ENCODE data around the gene MAML1.

Gene MAML1

DNA sequence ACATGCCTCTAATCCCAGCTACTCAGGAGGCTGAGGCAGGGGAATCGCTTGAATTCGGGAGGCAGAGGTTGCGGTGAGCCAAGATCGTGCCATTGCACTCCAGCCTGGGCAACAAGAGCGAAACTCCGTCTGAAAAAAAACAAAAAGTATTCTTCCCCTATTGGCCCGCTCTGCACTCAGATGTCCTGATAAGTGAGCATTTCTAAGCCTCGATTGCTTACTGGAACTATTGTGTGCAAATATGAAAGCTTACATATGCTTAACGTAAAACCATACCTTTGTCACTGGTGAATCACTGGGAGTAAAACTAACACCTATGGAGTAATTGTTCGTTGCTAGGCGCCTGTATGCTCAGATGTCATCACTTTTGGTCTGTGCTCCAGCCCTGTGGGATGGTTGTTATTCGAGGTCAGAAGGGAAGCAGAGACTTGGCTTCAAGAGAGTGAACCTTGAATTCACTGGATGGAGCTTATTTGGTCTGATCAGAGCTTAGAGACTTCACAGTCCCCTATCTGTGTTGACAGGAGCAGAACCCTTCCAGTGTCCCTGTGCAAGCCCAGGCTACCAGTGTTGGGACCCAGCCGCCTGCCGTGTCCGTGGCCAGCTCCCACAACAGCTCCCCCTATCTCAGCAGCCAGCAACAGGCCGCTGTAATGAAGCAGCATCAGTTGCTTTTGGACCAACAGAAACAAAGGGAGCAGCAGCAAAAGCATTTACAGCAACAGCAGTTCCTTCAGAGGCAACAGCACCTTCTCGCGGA lies 35.9 kb downstream of the MAML1 start:
- Histone ChIP-seq H4K20me1 (peaks cover 71 to 98% (median 86%) of the 10 kb centered on the region in 11 experiments), H3K27me3 (no peaks in the 10 kb centered on the region), H3K9me3 (replicated peaks in 1 of 11) (no peaks in the 10 kb centered on the region), H3K36me3 (peaks cover 68 to 100% (median 96%) of the 10 kb centered on the region in 11 experiments), H3K9ac (0 out of 22 replicates have a peak overlapping the region, but pooled peaks of 1 of the 11 experiments have one; percentile 1), H3K4me3 (no peak overlapping the region), H3K4me1 (peaks cover 0 to 82% (median 49%) of the 10 kb centered on the region in 10 experiments; a peak in 19 of 20 replicates), H3K4me2 (peak overlapping the region in 6 of 11 experiments; percentile 6 to 91 (median 59); a peak in 8 of 22 replicates), H3K27ac (no peak overlapping the region)
- no peak for TF ChIP-seq Cebpa-rat (IDR thresholded peaks at IDR 0.05)

DNA sequence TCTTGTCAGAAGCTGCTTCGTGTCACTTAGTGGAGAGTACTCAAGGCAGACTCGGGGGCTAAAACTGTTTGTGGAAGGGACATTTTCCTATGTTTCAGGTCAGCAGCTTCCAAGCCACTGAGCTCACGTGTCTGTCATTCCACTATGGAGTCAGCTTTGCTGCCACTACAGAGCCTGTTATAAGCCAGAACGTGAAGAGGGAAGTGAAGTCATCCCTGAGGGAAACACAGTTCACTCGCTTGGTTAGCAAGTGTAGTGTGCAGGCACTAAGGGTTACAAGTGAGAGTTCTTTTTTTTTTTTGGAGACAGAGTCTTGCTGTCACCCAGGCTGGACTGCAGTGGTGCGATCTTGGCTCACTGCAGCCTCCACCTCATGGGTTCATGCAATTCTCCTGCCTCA lies 36.6 kb downstream of the MAML1 start:
- Histone ChIP-seq H3K9me3 (replicated peaks in 1 of 11) (no peaks in the 10 kb centered on the region), H3K9ac (peak overlapping the region in 2 of 11 experiments; percentile 1 to 25; a peak in 1 of 22 replicates), H4K20me1 (peaks cover 63 to 97% (median 82%) of the 10 kb centered on the region in 11 experiments), H3K4me1 (peaks cover 0 to 74% (median 44%) of the 10 kb centered on the region in 10 experiments; a peak in 16 of 20 replicates), H3K27me3 (no peaks in the 10 kb centered on the region), H3K4me3 (no peak overlapping the region), H3K4me2 (peak overlapping the region in 8 of 11 experiments; percentile 6 to 67 (median 46); a peak in 13 of 22 replicates), H3K36me3 (peaks cover 76 to 100% (median 98%) of the 10 kb centered on the region in 11 experiments), H3K27ac (0 out of 22 replicates have a peak overlapping the region, but pooled peaks of 1 of the 11 experiments have one; percentile 2)
- TF ChIP-seq Cebpa-rat (IDR thresholded peaks at IDR 0.05) = no peak

DNA sequence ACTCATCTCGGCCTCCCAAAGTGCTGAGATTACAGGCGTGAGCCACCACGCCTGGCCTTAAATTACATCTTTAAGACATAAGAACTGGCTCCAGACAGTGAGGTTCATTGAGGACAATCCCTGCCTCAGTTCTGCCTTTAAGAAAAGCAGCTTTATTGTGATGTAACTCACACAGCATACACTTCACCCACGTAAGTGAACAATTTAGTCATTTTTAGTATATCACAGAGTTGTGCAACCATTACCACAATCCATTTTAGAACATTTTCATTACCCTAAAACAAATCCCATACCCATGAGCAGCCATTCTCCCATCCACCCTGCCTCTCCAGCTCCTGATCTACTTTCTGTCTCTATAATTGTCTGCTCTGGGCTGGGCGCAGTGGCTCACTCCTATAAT lies 37.2 kb downstream of the MAML1 start:
- Histone ChIP-seq H3K4me2 (peak overlapping the region in 8 of 11 experiments; percentile 6 to 67 (median 46); a peak in 13 of 22 replicates), H3K4me1 (peaks cover 0 to 69% (median 41%) of the 10 kb centered on the region in 10 experiments; a peak in 16 of 20 replicates), H3K36me3 (peaks cover 81 to 100% (median 100%) of the 10 kb centered on the region in 11 experiments), H3K4me3 (no peak overlapping the region), H4K20me1 (peaks cover 61 to 98% (median 82%) of the 10 kb centered on the region in 11 experiments), H3K27me3 (no peaks in the 10 kb centered on the region), H3K9me3 (replicated peaks in 1 of 11) (no peaks in the 10 kb centered on the region), H3K27ac (0 out of 22 replicates have a peak overlapping the region, but pooled peaks of 1 of the 11 experiments have one; percentile 2), H3K9ac (peak overlapping the region in 1 of 11 experiments; percentile 25; a peak in 1 of 22 replicates)
- TF ChIP-seq Cebpa-rat (IDR thresholded peaks at IDR 0.05) = no peak

DNA sequence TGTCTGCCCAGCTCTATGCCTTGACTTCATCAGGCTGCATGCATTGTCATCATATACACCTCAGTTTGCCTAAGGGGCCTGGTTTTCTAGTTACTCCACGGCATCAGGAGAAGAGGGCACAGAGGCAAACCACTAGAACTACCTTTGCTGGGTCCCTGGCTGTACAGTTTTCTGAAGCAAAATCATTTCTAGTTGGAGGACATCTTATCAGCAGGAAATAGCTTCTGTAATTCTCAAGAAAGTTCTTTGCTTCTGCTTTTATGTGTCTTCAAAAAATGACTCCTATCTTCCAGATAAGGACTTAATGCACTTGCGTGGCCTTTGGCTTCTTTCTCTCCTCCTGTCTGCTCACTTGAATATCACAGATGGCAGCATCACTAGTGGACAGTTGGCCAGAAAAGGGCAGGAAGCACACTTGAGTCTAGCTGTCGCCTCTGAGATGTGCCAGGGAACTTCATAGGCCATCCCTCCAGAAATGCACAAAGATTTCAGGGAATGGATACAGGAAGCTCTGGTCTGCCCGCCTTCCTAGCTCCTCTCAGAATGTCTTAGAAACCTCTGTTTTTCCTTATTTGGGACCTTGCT lies 38.8 kb downstream of the MAML1 start:
- H3K4me3 ChIP-seq = no peak overlapping the region
- TF ChIP-seq Cebpa-rat (IDR thresholded peaks at IDR 0.05) = no peak
- no peaks in the 10 kb centered on the region for H3K27me3 ChIP-seq
- peaks cover 0 to 63% (median 25%) of the 10 kb centered on the region in 10 experiments; a peak in 14 of 20 replicates for H3K4me1 ChIP-seq
- no peak overlapping the region for H3K27ac ChIP-seq
- H3K9ac ChIP-seq = no peak overlapping the region
- H4K20me1 ChIP-seq = peaks cover 47 to 94% (median 71%) of the 10 kb centered on the region in 11 experiments
- H3K9me3 ChIP-seq (replicated peaks in 1 of 11) = no peaks in the 10 kb centered on the region
- peaks cover 85 to 100% (median 100%) of the 10 kb centered on the region in 11 experiments for H3K36me3 ChIP-seq
- no peak overlapping the region for H3K4me2 ChIP-seq

DNA sequence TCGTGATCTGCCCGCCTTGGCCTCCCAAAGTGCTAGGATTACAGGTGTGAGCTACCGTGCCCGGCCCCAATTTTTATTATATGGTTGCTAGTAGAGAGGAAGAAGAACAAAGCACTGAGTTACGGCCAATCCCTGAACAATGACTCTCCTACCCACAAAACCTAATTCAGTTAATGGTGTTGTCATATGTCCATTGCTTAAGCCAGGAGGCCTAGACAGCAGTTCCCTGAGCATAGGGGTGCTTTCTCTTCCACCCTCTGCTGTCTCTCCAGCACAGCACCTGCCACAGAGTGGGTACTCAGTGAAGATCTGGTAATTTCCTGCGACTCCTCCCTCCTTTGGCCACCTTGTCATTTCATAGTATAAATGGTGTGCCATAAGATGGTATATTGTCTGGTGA lies 39.7 kb downstream of the MAML1 start:
- H3K4me1 ChIP-seq = peaks cover 0 to 63% (median 22%) of the 10 kb centered on the region in 10 experiments; a peak in 14 of 20 replicates
- peaks cover 82 to 100% (median 99%) of the 10 kb centered on the region in 11 experiments for H3K36me3 ChIP-seq
- H3K4me2 ChIP-seq = no peak overlapping the region
- no peak overlapping the region for H3K27ac ChIP-seq
- H3K9me3 ChIP-seq (replicated peaks in 1 of 11) = no peaks in the 10 kb centered on the region
- peaks cover 38 to 91% (median 67%) of the 10 kb centered on the region in 11 experiments for H4K20me1 ChIP-seq
- no peak overlapping the region for H3K4me3 ChIP-seq
- TF ChIP-seq Cebpa-rat (IDR thresholded peaks at IDR 0.05) = no peak
- H3K9ac ChIP-seq = no peak overlapping the region
- no peaks in the 10 kb centered on the region for H3K27me3 ChIP-seq

DNA sequence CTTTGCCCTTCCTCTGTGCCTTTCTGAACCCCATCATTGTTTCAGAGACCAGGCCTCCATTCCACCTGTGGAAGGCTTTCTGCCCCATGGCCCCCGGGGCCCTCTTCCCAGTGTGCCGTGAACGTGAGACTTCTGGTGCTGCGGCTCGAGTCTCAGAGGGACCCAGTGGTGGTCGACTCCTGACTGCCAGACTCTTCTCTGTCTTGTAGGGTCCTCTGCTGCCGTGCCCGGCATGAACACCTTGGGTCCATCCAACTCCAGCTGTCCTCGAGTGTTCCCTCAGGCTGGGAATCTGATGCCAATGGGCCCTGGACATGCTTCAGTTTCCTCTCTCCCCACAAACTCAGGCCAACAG lies 41.0 kb downstream of the MAML1 start:
- H3K27ac ChIP-seq = no peak overlapping the region
- no peak overlapping the region for H3K4me3 ChIP-seq
- no peak overlapping the region for H3K9ac ChIP-seq
- peaks cover 0 to 63% (median 29%) of the 10 kb centered on the region in 10 experiments; a peak in 14 of 20 replicates for H3K4me1 ChIP-seq
- peaks cover 25 to 90% (median 67%) of the 10 kb centered on the region in 11 experiments; a peak in 21 of 22 replicates for H4K20me1 ChIP-seq
- no peaks in the 10 kb centered on the region for H3K27me3 ChIP-seq
- H3K36me3 ChIP-seq = peaks cover 79 to 100% (median 100%) of the 10 kb centered on the region in 11 experiments
- no peak overlapping the region for H3K4me2 ChIP-seq
- no peaks in the 10 kb centered on the region for H3K9me3 ChIP-seq (replicated peaks in 1 of 11)
- no peak for TF ChIP-seq Cebpa-rat (IDR thresholded peaks at IDR 0.05)

DNA sequence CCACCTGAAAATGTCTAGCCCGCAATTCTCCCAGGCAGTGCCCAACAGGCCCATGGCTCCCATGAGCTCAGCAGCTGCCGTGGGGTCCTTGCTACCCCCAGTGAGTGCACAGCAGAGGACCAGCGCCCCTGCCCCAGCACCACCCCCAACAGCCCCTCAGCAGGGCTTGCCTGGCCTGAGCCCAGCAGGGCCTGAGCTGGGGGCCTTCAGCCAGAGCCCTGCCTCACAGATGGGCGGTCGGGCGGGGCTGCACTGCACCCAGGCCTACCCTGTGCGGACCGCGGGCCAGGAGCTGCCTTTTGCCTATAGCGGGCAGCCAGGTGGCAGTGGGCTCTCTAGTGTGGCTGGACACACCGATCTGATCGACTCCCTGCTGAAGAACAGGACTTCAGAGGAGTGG lies 41.8 kb downstream of the MAML1 start:
- no peak overlapping the region for H3K4me3 ChIP-seq
- H4K20me1 ChIP-seq = peaks cover 17 to 86% (median 67%) of the 10 kb centered on the region in 11 experiments; a peak in 20 of 22 replicates
- no peak overlapping the region for H3K4me2 ChIP-seq
- H3K27ac ChIP-seq = no peak overlapping the region
- no peak overlapping the region for H3K9ac ChIP-seq
- peaks cover 71 to 100% (median 100%) of the 10 kb centered on the region in 11 experiments for H3K36me3 ChIP-seq
- H3K27me3 ChIP-seq = no peaks in the 10 kb centered on the region
- H3K9me3 ChIP-seq (replicated peaks in 1 of 11) = no peaks in the 10 kb centered on the region
- TF ChIP-seq Cebpa-rat (IDR thresholded peaks at IDR 0.05) = no peak
- peaks cover 0 to 63% (median 24%) of the 10 kb centered on the region in 10 experiments; a peak in 14 of 20 replicates for H3K4me1 ChIP-seq

DNA sequence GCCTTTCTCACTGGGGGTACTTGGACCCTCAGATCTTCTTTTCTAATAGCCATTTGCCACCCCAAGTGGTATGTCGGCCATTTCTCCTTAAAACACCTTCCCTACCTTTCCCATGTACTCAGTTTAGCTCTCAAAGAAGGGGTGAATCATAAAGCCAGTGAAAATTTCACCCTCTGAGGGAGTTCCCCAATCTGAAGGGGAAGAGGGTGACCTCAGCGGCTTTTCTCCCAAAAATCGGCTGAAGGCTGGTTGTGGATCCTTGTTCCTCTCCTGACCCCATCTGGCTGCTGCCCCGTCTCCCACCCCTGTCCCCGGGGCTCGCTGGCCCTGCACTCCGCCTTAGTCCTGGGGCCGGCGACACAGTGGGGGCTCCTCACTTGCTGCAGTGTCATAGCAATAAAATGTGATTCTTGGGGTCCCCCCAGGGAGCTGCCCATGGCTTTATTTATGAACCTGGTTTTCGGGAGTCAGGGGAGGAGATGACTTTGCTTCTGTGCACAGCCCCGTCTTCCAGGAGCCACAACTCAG lies 43.9 kb downstream of the MAML1 start:
- H3K27ac ChIP-seq = no peak overlapping the region
- H3K4me2 ChIP-seq = peak overlapping the region in 3 of 11 experiments; percentile 37 to 84 (median 57); a peak in 5 of 22 replicates
- H4K20me1 ChIP-seq = peaks cover 6 to 76% (median 51%) of the 10 kb centered on the region in 11 experiments; a peak in 18 of 22 replicates
- H3K4me3 ChIP-seq = no peak overlapping the region
- no peak for TF ChIP-seq Cebpa-rat (IDR thresholded peaks at IDR 0.05)
- no peaks in the 10 kb centered on the region for H3K9me3 ChIP-seq (replicated peaks in 1 of 11)
- H3K27me3 ChIP-seq = no peaks in the 10 kb centered on the region
- H3K9ac ChIP-seq = 0 out of 22 replicates have a peak overlapping the region, but pooled peaks of 1 of the 11 experiments have one; percentile 32
- peaks cover 0 to 59% (median 22%) of the 10 kb centered on the region in 10 experiments; a peak in 12 of 20 replicates for H3K4me1 ChIP-seq
- H3K36me3 ChIP-seq = peaks cover 58 to 100% (median 93%) of the 10 kb centered on the region in 11 experiments
